ENCODE results near the gene PITHD1. TPM values are rescaled to one million over a fixed set of nuclear protein-coding genes. Genes with fewer than 3 reads are reported as not detected.

Gene PITHD1
- total RNA-seq, 1 donor: 31.1 TPM

- Histone ChIP-seq H4K20me1 (ENCODE audit: insufficient read depth, low read length) (peaks cover 23% of the 10 kb centered on the region), H3K27me3 (ENCODE audit: insufficient read depth, low read length) (no peaks in the 10 kb centered on the region), H3K36me3 (ENCODE audit: insufficient read depth, low read length) (peaks cover 3% of the 10 kb centered on the region), H3K4me1 (ENCODE audit: insufficient read depth, low read length) (peaks cover 21% of the 10 kb centered on the region), H2AFZ (ENCODE audit: low read length) (no peak overlapping the region), H3K4me2 (ENCODE audit: insufficient read depth, low read length) (no peak overlapping the region), H3K9me3 (ENCODE audit: low read depth, low read length) (no peaks in the 10 kb centered on the region), H3K79me2 (ENCODE audit: insufficient read depth, low read length) (peaks cover 46% of the 10 kb centered on the region), H3K4me3 (ENCODE audit: insufficient read depth, low read length) (no peak overlapping the region), H3K27ac (ENCODE audit: low read depth, low read length) (no peak overlapping the region)
- DNase-seq (ENCODE audit: insufficient read length, low spot score, missing footprints): no peak
- TF ChIP-seq, protein P1, sequence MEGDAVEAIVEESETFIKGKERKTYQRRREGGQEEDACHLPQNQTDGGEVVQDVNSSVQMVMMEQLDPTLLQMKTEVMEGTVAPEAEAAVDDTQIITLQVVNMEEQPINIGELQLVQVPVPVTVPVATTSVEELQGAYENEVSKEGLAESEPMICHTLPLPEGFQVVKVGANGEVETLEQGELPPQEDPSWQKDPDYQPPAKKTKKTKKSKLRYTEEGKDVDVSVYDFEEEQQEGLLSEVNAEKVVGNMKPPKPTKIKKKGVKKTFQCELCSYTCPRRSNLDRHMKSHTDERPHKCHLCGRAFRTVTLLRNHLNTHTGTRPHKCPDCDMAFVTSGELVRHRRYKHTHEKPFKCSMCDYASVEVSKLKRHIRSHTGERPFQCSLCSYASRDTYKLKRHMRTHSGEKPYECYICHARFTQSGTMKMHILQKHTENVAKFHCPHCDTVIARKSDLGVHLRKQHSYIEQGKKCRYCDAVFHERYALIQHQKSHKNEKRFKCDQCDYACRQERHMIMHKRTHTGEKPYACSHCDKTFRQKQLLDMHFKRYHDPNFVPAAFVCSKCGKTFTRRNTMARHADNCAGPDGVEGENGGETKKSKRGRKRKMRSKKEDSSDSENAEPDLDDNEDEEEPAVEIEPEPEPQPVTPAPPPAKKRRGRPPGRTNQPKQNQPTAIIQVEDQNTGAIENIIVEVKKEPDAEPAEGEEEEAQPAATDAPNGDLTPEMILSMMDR (IDR thresholded peaks at IDR 0.05; ENCODE audit: extremely low read depth, low read depth, low read length): no peak
These were observed 36.6 kb upstream of the PITHD1 start for GRCh38 chr1:23741609-23742008.

- Histone ChIP-seq H3K4me2 (ENCODE audit: insufficient read depth, low read length) (peak overlapping the region; percentile 87), H3K4me1 (ENCODE audit: insufficient read depth, low read length) (peaks cover 32% of the 10 kb centered on the region), H3K27ac (ENCODE audit: low read depth, low read length) (peak overlapping the region; percentile 46), H3K27me3 (ENCODE audit: insufficient read depth, low read length) (no peaks in the 10 kb centered on the region), H2AFZ (ENCODE audit: low read length) (peak overlapping the region; percentile 88), H4K20me1 (ENCODE audit: insufficient read depth, low read length) (peaks cover 34% of the 10 kb centered on the region), H3K4me3 (ENCODE audit: insufficient read depth, low read length) (peak overlapping the region; percentile 84), H3K36me3 (ENCODE audit: insufficient read depth, low read length) (peaks cover 3% of the 10 kb centered on the region), H3K79me2 (ENCODE audit: insufficient read depth, low read length) (peaks cover 55% of the 10 kb centered on the region), H3K9me3 (ENCODE audit: low read depth, low read length) (no peaks in the 10 kb centered on the region)
- DNase-seq (ENCODE audit: insufficient read length, low spot score, missing footprints): no peak
- TF ChIP-seq, protein P1 (IDR thresholded peaks at IDR 0.05; ENCODE audit: extremely low read depth, low read depth, low read length): no peak
These were observed 35.4 kb upstream of the PITHD1 start for GRCh38 chr1:23742670-23743286.

- Histone ChIP-seq H3K36me3 (ENCODE audit: insufficient read depth, low read length) (peaks cover 3% of the 10 kb centered on the region), H3K4me2 (ENCODE audit: insufficient read depth, low read length) (peak within 1 kb of the TSS; percentile 87), H3K79me2 (ENCODE audit: insufficient read depth, low read length) (peaks cover 63% of the 10 kb centered on the region), H3K27me3 (ENCODE audit: insufficient read depth, low read length) (no peaks in the 10 kb centered on the region), H3K27ac (ENCODE audit: low read depth, low read length) (peak within 1 kb of the TSS; percentile 46), H2AFZ (ENCODE audit: low read length) (peak within 1 kb of the TSS; percentile 88), H3K4me1 (ENCODE audit: insufficient read depth, low read length) (peaks cover 32% of the 10 kb centered on the region), H3K9me3 (ENCODE audit: low read depth, low read length) (no peaks in the 10 kb centered on the region), H3K4me3 (ENCODE audit: insufficient read depth, low read length) (peak within 1 kb of the TSS; percentile 84), H4K20me1 (ENCODE audit: insufficient read depth, low read length) (peaks cover 40% of the 10 kb centered on the region)
- DNase-seq (ENCODE audit: insufficient read length, low spot score, missing footprints): peak; percentile 98
- TF ChIP-seq, protein P1 (IDR thresholded peaks at IDR 0.05; ENCODE audit: extremely low read depth, low read depth, low read length): no peak
These were observed 34.7 kb upstream of the PITHD1 start, which contains the start of gene ELOA for GRCh38 chr1:23743287-23744152. Gene ELOA, plus strand, starts transcription at chr1:23743471. Its CDS starts 33 bp downstream, at chr1:23743504.

DNA sequence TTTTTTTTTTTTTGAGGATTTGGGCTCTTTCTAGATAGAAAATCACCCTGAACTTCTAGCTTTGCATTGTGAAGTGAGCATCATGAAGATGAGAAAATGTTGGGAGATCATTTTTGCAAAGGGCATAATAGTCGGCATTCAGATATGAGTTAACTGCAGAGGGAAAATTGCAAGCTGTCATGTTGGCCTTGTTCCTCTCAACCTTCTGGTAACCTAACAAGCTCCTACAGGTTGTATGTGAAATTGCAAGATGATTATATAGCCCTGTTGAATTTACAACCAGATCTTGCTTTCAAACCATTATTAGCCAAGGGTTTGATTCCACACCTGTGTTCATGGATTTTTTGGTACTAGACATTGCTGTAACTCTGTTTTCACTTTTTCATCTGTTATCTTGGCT is 32.7 kb upstream of the PITHD1 start:
- Histone ChIP-seq H3K4me2 (ENCODE audit: insufficient read depth, low read length) (peak overlapping the region; percentile 87), H3K4me1 (ENCODE audit: insufficient read depth, low read length) (peaks cover 34% of the 10 kb centered on the region), H2AFZ (ENCODE audit: low read length) (no peak overlapping the region), H3K27me3 (ENCODE audit: insufficient read depth, low read length) (no peaks in the 10 kb centered on the region), H3K79me2 (ENCODE audit: insufficient read depth, low read length) (peaks cover 76% of the 10 kb centered on the region), H3K4me3 (ENCODE audit: insufficient read depth, low read length) (no peak overlapping the region), H3K9me3 (ENCODE audit: low read depth, low read length) (no peaks in the 10 kb centered on the region), H3K36me3 (ENCODE audit: insufficient read depth, low read length) (peaks cover 6% of the 10 kb centered on the region), H4K20me1 (ENCODE audit: insufficient read depth, low read length) (peaks cover 49% of the 10 kb centered on the region), H3K27ac (ENCODE audit: low read depth, low read length) (no peak overlapping the region)
- peak; percentile 94 for DNase-seq (ENCODE audit: insufficient read length, low spot score, missing footprints)
- TF ChIP-seq, protein P1 (IDR thresholded peaks at IDR 0.05; ENCODE audit: extremely low read depth, low read depth, low read length): peak; percentile 34
